Astrocyte (in vitro differentiated cells and primary cell): ENCODE results near the gene FADS2.

Source experiments
- EZH2 ChIP-seq: IDR thresholded peaks from 2 replicates; pipeline ENCODE4 v1.6.1; 2012; ENCODE audit warnings: mild to moderate bottlenecking, low read length, inconsistent platforms; ENCODE audit not compliant: insufficient read depth
- TF ChIP-seq, protein P1 (sequence below): IDR thresholded peaks from 2 replicates; pipeline ENCODE4 v1.5.1; 2011; ENCODE audit warnings: low read depth, mild to moderate bottlenecking, inconsistent platforms, low read length, moderate library complexity; ENCODE audit not compliant: insufficient read depth

DNA sequence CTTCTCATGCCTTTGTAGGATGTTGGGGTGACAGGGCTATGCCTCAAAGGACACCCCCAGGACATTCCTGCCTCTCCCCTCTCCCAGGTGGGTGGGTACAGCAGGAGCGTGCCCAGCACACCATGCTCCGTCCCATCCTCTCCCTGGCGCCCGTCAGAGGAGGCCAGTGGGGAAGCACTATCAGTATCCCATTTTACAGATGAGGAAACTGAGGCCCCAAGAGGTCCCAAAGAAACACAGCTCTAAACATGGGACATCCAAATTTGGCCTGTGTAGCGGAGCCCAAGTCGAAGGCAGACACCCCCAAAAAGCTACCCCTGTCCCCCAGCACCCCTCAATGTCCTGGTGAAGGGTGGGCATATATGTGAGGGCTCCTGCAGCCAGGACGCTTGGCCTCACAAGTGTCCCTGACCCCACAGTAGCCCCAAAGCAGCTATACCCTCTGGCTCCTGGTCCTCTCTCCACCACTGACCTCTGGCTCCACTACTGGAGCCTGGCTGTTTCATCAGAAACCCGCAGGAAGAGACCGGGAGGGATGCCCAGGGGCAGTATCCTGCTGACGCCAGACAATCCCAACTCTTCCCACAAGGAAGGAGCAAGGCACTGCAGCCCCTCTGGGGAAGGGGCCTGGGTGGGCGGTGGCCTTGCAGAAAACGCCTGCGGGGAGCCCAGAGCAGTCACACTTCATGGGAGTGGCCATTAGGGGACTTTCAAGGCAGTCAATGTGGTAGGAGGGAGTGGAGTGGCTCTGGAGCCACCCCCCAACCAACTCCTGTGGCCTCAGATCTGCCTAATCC lies 57.9 kb downstream of the FADS2 start:
- TF ChIP-seq, protein P1, sequence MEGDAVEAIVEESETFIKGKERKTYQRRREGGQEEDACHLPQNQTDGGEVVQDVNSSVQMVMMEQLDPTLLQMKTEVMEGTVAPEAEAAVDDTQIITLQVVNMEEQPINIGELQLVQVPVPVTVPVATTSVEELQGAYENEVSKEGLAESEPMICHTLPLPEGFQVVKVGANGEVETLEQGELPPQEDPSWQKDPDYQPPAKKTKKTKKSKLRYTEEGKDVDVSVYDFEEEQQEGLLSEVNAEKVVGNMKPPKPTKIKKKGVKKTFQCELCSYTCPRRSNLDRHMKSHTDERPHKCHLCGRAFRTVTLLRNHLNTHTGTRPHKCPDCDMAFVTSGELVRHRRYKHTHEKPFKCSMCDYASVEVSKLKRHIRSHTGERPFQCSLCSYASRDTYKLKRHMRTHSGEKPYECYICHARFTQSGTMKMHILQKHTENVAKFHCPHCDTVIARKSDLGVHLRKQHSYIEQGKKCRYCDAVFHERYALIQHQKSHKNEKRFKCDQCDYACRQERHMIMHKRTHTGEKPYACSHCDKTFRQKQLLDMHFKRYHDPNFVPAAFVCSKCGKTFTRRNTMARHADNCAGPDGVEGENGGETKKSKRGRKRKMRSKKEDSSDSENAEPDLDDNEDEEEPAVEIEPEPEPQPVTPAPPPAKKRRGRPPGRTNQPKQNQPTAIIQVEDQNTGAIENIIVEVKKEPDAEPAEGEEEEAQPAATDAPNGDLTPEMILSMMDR: no peak
- TF ChIP-seq EZH2: no peak
